ENCODE data around the gene ANKRD62. TPM values are rescaled to one million over a fixed set of nuclear protein-coding genes. Genes with fewer than 3 reads are reported as not detected.

Gene ANKRD62
- total RNA-seq, 4 donors from 2014 or later, result 0.16 to 1.2 TPM; not detected in 2

DNA sequence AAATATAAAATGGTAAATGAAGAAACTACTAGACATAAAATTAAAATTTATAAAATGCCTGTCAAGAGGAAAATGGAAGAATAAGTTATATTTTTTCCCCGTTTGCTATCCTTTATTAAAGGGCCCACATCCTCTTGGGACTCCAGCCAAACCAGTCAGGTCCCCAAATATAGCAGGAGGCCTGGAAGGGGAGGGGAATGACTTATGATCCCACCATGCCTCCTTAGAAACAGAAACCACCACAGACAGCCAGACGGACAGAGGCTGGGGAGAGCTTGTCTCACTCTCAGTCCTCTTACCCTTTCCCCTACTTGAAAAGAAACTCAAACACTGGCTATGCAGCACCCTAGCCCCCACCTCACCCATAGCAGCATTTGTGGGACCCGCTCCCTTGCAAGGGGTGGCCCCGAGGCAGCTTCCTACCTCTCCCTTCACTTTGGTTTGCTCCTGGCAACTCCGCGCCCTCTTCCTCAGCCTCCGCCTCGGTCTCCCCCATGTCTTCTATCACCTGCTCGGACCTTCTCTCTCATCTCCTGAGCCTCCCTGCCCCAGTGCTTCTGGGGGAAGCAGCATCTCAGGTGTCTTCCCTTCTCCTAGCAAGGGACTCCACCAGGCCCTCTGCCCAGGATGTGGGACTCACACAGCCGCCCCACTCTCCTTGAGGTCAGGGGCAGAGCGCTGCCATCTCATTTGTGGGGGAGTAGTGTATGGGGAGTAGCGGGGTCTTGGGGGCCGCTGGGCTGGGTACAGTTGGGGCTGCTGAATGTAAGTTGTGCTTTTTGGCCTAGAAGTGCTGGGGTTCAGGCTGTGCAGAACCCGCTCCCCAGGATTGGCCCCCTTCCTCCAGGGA lies 37.4 kb upstream of the ANKRD62 start:
- no peaks in the 10 kb centered on the region for H3K36me3 ChIP-seq
- no peaks in the 10 kb centered on the region for H3K4me1 ChIP-seq
- 87% methylated on average over 13 of the region's 14 CpGs for WGBS
- H3K9me3 ChIP-seq, result no peaks in the 10 kb centered on the region
- H3K4me3 ChIP-seq, result no peak overlapping the region
- H3K27me3 ChIP-seq, result no peaks in the 10 kb centered on the region
- no peak for TF ChIP-seq POLR2AphosphoS5 (IDR thresholded peaks at IDR 0.05)
- TF ChIP-seq EP300 (IDR thresholded peaks at IDR 0.05), result no peak
- no peak for TF ChIP-seq POLR2A (IDR thresholded peaks at IDR 0.05)
- TF ChIP-seq, protein P1, sequence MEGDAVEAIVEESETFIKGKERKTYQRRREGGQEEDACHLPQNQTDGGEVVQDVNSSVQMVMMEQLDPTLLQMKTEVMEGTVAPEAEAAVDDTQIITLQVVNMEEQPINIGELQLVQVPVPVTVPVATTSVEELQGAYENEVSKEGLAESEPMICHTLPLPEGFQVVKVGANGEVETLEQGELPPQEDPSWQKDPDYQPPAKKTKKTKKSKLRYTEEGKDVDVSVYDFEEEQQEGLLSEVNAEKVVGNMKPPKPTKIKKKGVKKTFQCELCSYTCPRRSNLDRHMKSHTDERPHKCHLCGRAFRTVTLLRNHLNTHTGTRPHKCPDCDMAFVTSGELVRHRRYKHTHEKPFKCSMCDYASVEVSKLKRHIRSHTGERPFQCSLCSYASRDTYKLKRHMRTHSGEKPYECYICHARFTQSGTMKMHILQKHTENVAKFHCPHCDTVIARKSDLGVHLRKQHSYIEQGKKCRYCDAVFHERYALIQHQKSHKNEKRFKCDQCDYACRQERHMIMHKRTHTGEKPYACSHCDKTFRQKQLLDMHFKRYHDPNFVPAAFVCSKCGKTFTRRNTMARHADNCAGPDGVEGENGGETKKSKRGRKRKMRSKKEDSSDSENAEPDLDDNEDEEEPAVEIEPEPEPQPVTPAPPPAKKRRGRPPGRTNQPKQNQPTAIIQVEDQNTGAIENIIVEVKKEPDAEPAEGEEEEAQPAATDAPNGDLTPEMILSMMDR (IDR thresholded peaks at IDR 0.05), result no peak
- no peak overlapping the region for H3K27ac ChIP-seq
- no peak for DNase-seq (ENCODE audit: low spot score in 2 of 2)

- Histone ChIP-seq H3K27me3 (no peaks in the 10 kb centered on the region), H3K9me3 (no peaks in the 10 kb centered on the region), H3K4me1 (no peaks in the 10 kb centered on the region), H3K4me3 (no peak overlapping the region), H3K27ac (no peak overlapping the region), H3K36me3 (no peaks in the 10 kb centered on the region)
- DNase-seq (ENCODE audit: low spot score in 2 of 2), result no peak
- TF ChIP-seq POLR2AphosphoS5 (IDR thresholded peaks at IDR 0.05) (no peak), POLR2A (IDR thresholded peaks at IDR 0.05) (no peak), EP300 (IDR thresholded peaks at IDR 0.05) (no peak)
- TF ChIP-seq, protein P1 (IDR thresholded peaks at IDR 0.05), result no peak
- WGBS, result 90% methylated on average over 6 of the region's 14 CpGs
Measured at GRCh38 chr18:12056884-12057402, 36.7 kb upstream of the ANKRD62 start.

DNA sequence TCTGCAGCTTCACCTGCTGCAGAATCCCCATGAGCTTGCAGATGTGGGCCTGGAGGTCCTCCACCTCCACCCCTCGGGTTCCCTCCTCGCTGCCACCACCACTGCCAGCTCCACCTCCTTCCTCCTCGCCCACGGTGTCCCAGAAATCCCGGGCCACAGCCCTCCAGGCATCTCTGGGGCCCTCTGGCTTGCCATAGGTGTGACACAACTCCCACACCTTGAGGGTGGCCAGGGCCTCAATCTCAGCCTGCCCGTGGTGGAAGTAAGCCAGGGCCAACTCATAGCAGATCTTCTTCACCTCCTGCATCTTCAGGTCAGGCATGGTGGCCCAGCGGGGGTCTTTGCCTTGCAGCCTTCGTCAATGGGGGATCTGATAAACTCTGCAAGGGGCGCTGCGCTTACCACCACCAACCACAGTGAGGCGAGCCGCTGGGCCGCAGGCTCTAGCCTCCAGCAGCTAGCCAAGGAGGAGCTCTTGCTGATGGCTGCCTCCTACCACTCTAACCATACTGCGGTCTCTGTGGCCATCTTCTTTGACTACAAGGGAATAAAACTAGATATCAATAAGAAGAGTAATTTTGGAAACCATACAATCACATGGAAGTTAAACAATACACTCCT lies 36.1 kb upstream of the ANKRD62 start:
- WGBS, result 83% methylated on average over 14 of the region's 14 CpGs
- Histone ChIP-seq H3K4me1 (no peaks in the 10 kb centered on the region), H3K36me3 (no peaks in the 10 kb centered on the region), H3K4me3 (no peak overlapping the region), H3K9me3 (no peaks in the 10 kb centered on the region), H3K27ac (no peak overlapping the region), H3K27me3 (no peaks in the 10 kb centered on the region)
- DNase-seq (ENCODE audit: low spot score in 2 of 2), result no peak
- TF ChIP-seq POLR2AphosphoS5 (IDR thresholded peaks at IDR 0.05), result no peak
- TF ChIP-seq POLR2A (IDR thresholded peaks at IDR 0.05), result no peak
- TF ChIP-seq, protein P1 (IDR thresholded peaks at IDR 0.05), result no peak
- no peak for TF ChIP-seq EP300 (IDR thresholded peaks at IDR 0.05)

GRCh38 chr18:12059334-12060181 lies 34.1 kb upstream of the ANKRD62 start:
- no peak overlapping the region for H3K27ac ChIP-seq
- WGBS, result 90% methylated on average over 10 of the region's 16 CpGs
- no peaks in the 10 kb centered on the region for H3K9me3 ChIP-seq
- no peaks in the 10 kb centered on the region for H3K36me3 ChIP-seq
- H3K27me3 ChIP-seq, result no peaks in the 10 kb centered on the region
- TF ChIP-seq EP300 (IDR thresholded peaks at IDR 0.05) (no peak), POLR2A (IDR thresholded peaks at IDR 0.05) (no peak), POLR2AphosphoS5 (IDR thresholded peaks at IDR 0.05) (no peak)
- TF ChIP-seq, protein P1 (IDR thresholded peaks at IDR 0.05), result no peak
- no peak overlapping the region for H3K4me3 ChIP-seq
- no peaks in the 10 kb centered on the region for H3K4me1 ChIP-seq
- no peak for DNase-seq (ENCODE audit: low spot score in 2 of 2)

Measured in suprapubic skin (tissue), 4 donors.